NB4 (cell line): ENCODE results near the gene C1orf174.

Source experiments
- MYC ChIP-seq: IDR thresholded peaks from 2 replicates; pipeline ENCODE4 v1.6.1; 2011; ENCODE audit warnings: low read depth, low read length
- POLR2A ChIP-seq: IDR thresholded peaks from 2 replicates; pipeline ENCODE4 v1.6.1; 2011; ENCODE audit warnings: mild to moderate bottlenecking; ENCODE audit not compliant: insufficient read length; ENCODE audit errors: extremely low read depth
- TF ChIP-seq, protein P1 (sequence below): IDR thresholded peaks from one replicate; pipeline ENCODE4 v1.5.1; 2012; ENCODE audit warnings: low read depth, low read length

DNA sequence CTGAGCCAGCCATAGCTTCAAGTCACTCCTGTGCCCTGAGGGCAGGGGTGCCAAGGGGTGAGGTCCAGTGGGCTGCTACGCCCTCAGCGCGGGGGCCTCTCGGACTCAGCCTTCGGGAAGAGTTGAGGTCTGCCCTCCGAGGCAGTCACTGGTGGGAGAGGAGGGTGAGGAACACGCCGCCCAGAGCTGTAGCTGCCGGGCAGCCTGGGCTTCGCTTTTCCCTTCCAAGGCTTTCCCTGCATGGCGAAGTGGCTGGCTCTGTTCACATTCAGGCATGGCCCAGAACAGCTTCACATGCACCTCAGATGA is 43.0 kb upstream of the C1orf174 start:
- TF ChIP-seq, protein P1, sequence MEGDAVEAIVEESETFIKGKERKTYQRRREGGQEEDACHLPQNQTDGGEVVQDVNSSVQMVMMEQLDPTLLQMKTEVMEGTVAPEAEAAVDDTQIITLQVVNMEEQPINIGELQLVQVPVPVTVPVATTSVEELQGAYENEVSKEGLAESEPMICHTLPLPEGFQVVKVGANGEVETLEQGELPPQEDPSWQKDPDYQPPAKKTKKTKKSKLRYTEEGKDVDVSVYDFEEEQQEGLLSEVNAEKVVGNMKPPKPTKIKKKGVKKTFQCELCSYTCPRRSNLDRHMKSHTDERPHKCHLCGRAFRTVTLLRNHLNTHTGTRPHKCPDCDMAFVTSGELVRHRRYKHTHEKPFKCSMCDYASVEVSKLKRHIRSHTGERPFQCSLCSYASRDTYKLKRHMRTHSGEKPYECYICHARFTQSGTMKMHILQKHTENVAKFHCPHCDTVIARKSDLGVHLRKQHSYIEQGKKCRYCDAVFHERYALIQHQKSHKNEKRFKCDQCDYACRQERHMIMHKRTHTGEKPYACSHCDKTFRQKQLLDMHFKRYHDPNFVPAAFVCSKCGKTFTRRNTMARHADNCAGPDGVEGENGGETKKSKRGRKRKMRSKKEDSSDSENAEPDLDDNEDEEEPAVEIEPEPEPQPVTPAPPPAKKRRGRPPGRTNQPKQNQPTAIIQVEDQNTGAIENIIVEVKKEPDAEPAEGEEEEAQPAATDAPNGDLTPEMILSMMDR, result no peak
- TF ChIP-seq POLR2A (no peak), MYC (no peak)
